ENCODE measurements around the gene BTN3A1.

Gene BTN3A1

DNA sequence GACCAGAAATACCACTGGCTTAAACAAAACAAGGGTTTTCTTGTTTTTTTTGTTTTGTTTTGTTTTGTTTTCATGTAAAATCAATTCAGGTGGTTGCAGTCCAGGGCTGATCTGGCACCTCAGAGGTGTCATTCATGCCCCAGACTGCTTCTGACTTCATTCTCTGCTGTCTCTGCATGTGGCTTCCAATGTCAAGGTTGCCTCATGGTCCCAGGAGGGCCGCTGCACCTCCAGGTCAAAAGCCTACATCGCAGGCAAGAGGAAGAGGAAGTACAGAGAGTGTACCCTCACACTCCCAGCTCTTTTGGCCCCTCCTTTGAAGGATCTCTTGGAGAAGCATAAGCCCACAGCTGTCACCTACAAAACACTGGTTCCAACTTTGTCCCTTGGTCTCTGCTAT, 1.4 kb upstream of the BTN3A1 start:
- peak; percentile 90 for DNase-seq (ENCODE audit: low read depth)
- no peak overlapping the region for H3K4me3 ChIP-seq (ENCODE audit: low read depth, low read length)
- TF ChIP-seq MYC (IDR thresholded peaks at IDR 0.05; ENCODE audit: low read depth, low read length), result peak; percentile 46; the same call in 1 of the 2 replicates
- TF ChIP-seq, protein P1, sequence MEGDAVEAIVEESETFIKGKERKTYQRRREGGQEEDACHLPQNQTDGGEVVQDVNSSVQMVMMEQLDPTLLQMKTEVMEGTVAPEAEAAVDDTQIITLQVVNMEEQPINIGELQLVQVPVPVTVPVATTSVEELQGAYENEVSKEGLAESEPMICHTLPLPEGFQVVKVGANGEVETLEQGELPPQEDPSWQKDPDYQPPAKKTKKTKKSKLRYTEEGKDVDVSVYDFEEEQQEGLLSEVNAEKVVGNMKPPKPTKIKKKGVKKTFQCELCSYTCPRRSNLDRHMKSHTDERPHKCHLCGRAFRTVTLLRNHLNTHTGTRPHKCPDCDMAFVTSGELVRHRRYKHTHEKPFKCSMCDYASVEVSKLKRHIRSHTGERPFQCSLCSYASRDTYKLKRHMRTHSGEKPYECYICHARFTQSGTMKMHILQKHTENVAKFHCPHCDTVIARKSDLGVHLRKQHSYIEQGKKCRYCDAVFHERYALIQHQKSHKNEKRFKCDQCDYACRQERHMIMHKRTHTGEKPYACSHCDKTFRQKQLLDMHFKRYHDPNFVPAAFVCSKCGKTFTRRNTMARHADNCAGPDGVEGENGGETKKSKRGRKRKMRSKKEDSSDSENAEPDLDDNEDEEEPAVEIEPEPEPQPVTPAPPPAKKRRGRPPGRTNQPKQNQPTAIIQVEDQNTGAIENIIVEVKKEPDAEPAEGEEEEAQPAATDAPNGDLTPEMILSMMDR (IDR thresholded peaks at IDR 0.05; ENCODE audit: low read depth, low read length), result no peak
- TF ChIP-seq, protein P2, sequence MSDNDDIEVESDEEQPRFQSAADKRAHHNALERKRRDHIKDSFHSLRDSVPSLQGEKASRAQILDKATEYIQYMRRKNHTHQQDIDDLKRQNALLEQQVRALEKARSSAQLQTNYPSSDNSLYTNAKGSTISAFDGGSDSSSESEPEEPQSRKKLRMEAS (IDR thresholded peaks at IDR 0.05; ENCODE audit: low read depth, low read length), result peak; percentile 49
- TF ChIP-seq POLR2A (IDR thresholded peaks at IDR 0.05; ENCODE audit: extremely low read depth, insufficient read length), result no peak

DNA sequence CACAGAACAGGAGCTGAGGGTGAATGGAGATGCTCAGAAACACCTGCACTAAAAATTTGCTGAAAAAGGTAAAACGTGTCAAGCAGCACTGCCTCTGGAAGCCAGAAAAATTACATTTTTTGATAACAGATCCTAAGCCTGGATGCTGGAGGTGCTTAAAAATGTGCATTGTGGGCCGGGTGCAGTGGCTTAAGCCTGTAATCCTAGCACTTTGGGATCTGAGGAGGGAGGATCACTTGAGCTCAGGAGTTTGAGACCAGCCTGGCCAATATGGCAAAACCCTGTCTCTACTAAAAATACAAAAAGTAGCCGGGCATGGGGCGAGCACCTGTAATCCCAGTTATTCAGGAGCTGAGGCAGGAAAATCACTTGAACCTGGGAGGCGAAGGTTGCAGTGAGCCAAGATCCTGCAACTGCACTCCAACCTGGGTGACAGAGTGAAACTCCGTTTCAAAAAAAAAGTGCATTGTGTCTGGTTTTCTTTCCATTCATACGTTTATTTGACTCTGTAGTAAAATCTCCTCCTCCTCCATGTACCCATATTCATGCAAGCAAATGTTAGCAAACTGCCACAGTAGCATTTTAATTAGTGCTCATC, 587 bp upstream of the BTN3A1 start:
- no peak for TF ChIP-seq MYC (IDR thresholded peaks at IDR 0.05; ENCODE audit: low read depth, low read length)
- TF ChIP-seq, protein P2 (IDR thresholded peaks at IDR 0.05; ENCODE audit: low read depth, low read length), result no peak
- TF ChIP-seq, protein P1 (IDR thresholded peaks at IDR 0.05; ENCODE audit: low read depth, low read length), result no peak
- no peak for TF ChIP-seq POLR2A (IDR thresholded peaks at IDR 0.05; ENCODE audit: extremely low read depth, insufficient read length)
- DNase-seq (ENCODE audit: low read depth), result no peak
- peak overlapping the region; percentile 91 for H3K4me3 ChIP-seq (ENCODE audit: low read depth, low read length)

DNA sequence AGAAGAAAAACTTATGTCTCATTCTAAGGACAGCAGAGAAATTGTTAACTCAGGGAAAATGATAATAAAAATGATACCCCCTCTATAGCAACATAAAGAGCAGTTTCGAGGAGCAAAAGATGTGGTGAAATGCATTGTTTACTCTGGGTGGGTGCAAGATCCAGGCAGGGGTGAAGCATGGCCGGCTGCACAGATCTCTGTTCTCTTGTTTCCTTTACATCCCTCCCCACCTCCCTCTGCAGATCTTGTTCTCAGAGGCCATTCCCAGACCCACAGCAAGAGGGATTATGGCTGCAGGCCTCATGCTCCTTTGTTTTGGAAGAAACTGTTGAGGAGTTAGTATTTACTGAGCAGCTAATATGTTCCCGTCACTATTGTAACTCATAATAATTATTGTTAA, 1.8 kb downstream of the BTN3A1 start:
- TF ChIP-seq MYC (IDR thresholded peaks at IDR 0.05; ENCODE audit: low read depth, low read length) (no peak), POLR2A (IDR thresholded peaks at IDR 0.05; ENCODE audit: extremely low read depth, insufficient read length) (no peak)
- TF ChIP-seq, protein P1 (IDR thresholded peaks at IDR 0.05; ENCODE audit: low read depth, low read length), result no peak
- TF ChIP-seq, protein P2 (IDR thresholded peaks at IDR 0.05; ENCODE audit: low read depth, low read length), result no peak
- H3K4me3 ChIP-seq (ENCODE audit: low read depth, low read length), result no peak overlapping the region
- DNase-seq (ENCODE audit: low read depth), result no peak

DNA sequence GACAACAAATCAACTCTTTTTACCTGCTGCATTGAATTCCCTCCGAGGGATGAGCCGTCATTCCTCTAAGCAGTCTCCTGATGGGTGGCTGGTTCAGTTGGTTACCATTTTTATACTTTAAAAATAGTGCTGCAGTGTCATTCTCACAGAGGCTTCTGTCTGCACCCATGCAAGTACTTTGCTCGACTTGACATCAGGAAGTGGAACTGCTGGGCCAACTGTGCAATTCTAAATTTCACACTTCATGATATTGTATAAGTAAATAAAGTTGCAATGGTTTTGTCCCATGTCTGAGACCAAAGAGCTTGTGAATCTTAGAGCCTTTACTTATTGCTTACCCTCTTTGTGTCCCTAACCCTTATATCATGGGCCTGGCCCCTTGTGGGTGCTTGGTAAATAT, 2.5 kb downstream of the BTN3A1 start:
- TF ChIP-seq, protein P2 (IDR thresholded peaks at IDR 0.05; ENCODE audit: low read depth, low read length), result no peak
- TF ChIP-seq MYC (IDR thresholded peaks at IDR 0.05; ENCODE audit: low read depth, low read length) (no peak), POLR2A (IDR thresholded peaks at IDR 0.05; ENCODE audit: extremely low read depth, insufficient read length) (no peak)
- TF ChIP-seq, protein P1 (IDR thresholded peaks at IDR 0.05; ENCODE audit: low read depth, low read length), result no peak
- no peak for DNase-seq (ENCODE audit: low read depth)
- H3K4me3 ChIP-seq (ENCODE audit: low read depth, low read length), result no peak overlapping the region

DNA sequence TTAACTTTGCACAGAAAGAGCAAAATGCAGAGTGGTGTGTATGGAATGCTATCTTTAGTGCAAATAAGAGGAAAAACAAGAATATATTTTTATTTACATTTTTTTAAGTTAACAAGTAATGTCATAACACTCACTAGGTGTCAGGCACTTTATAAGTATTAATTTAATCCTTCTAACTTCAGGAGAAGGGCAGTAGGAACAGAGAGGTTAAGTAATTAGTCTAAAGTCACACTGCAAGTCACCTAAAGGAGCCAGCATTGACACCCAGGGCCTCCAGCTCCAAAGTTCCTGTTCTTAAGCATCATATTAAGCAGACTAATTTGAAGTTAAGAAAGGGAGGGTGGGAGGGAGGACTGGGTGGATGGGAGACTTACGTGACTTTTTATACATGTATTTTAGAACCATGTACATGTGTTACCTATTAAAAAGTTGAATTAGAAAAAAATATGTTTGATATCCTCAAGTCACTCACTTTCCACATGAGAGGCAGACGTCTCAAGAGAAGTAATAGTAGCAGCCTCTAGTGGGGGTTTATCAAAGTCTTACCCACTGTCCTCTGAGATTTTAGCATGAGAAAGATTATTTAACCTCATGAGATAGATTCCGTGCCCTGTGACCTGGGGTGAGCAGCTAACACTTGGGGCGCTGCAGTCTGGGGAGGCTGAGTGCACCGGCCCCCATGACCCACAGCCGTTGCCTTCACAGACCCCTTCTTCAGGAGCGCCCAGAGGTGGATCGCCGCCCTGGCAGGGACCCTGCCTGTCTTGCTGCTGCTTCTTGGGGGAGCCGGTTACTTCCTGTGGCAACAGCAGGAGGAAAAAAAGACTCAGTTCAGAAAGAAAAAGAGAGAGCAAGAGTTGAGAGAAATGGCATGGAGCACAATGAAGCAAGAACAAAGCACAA, 7.0 kb downstream of the BTN3A1 start:
- TF ChIP-seq, protein P1 (IDR thresholded peaks at IDR 0.05; ENCODE audit: low read depth, low read length), result no peak
- TF ChIP-seq, protein P2 (IDR thresholded peaks at IDR 0.05; ENCODE audit: low read depth, low read length), result no peak
- TF ChIP-seq POLR2A (IDR thresholded peaks at IDR 0.05; ENCODE audit: extremely low read depth, insufficient read length) (no peak), MYC (IDR thresholded peaks at IDR 0.05; ENCODE audit: low read depth, low read length) (no peak)

More for the DNA sequence above, 7.0 kb downstream of the BTN3A1 start:
- H3K4me3 ChIP-seq (ENCODE audit: low read depth, low read length), result no peak overlapping the region
- no peak for DNase-seq (ENCODE audit: low read depth)

Measured in NB4 (cell line).